ENCODE results near the gene RGP1.

The RGP1 gene

DNA sequence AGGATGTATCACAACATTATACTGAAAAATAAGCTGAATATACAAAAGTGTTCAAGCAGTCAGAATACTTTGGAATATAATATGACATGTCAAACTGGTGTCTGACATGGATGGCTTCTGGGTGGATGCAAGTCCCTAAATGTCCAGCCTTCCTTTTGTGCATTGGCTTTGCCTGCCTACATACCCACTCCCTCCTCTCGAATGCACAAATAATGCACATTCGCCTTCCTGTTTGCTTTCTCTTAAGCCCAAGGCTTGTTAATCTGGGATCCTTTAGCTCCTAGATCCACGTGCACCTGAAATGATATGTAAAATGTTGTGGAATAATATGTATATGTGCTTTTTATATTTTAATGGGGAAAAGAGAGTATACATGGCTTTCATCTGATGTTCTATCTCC is 29.4 kb downstream of the RGP1 start:
- no peak for DNase-seq

GRCh38 chr9:35781066-35781465 is 32.0 kb downstream of the RGP1 start:
- no peak for DNase-seq

- DNase-seq = no peak
These were observed 34.3 kb downstream of the RGP1 start for GRCh38 chr9:35783418-35783817.

DNA sequence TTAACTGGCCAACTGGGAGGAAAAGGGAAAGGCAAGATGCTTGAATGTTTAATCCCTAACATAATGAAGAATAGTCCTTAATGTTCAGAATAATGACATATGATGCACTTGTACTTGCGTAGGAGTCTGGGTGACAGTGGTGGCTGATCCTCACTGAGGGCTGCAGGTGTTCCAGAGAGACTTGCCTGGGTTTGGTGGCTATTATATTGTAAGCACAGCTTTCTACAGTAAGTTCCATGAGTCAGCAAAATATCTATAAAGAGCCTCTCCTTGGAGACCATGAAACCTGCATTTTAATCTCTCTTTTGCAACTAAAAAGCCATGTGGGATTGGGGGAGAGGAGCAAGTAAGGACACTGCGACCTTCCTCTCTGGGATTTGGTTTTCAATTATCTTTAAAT is 40.5 kb downstream of the RGP1 start:
- no peak for DNase-seq

DNA sequence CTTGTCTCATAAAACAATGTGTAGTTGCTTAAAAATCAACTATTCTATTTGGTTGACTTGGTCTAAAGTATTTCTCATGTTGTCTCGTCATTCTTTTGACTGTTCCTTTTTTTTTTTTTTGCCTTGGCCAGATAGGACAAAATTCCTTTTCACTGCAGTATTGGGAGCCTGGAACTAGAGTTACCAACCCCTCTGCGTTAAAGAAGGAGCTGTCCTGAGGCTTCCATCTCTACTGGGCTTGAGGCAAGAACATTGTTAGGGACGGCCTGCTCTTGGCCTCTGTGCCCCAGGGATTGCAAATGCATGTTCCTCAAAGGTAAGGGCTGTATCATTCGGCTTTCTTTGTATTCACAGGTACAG is 40.9 kb downstream of the RGP1 start:
- DNase-seq = no peak

GRCh38 chr9:35790385-35791296 is 41.6 kb downstream of the RGP1 start:
- DNase-seq = peak; percentile 43

GRCh38 chr9:35791297-35791921 is 42.3 kb downstream of the RGP1 start, which contains the start of gene NPR2:
NPR2 (plus strand) TSS chr9:35791591; CDS start chr9:35792409, 818 bp downstream.
- no peak for DNase-seq

DNA sequence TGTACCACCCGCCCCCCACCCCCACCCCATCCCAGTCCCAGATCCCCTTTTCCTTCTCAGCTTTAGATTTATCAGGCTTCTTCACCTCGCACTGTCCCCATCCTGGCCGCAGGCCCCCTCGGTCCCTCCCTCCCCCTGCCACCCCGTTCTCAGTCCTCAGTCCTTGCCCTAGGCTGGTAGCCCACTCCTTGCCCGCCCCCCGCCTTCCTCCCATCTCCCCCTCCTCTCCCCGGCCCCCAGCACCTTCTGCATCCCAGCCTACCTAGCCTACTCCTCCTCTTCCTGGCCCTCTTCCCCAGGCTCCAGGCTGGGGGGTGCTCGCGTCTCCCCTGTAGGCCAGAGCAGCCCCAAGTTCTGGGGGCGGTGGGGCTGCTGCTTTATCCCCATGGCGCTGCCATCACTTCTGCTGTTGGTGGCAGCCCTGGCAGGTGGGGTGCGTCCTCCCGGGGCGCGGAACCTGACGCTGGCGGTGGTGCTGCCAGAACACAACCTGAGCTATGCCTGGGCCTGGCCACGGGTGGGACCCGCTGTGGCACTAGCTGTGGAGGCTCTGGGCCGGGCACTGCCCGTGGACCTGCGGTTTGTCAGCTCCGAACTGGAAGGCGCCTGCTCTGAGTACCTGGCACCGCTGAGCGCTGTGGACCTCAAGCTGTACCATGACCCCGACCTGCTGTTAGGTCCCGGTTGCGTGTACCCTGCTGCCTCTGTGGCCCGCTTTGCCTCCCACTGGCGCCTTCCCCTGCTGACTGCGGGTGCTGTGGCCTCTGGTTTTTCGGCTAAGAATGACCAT is 43.1 kb downstream of the RGP1 start:
- DNase-seq = no peak

DNA sequence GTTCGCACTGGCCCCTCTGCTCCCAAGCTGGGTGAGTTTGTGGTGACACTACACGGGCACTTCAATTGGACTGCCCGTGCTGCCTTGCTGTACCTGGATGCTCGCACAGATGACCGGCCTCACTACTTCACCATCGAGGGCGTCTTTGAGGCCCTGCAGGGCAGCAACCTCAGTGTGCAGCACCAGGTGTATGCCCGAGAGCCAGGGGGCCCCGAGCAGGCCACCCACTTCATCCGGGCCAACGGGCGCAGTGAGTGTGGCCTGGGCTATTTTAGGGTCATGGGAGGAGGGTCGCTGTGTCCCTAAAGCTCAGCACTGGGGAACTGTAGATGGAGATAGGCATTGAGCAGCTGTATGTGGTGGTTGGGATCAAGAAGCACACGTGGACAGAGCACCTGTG is 43.7 kb downstream of the RGP1 start:
- no peak for DNase-seq

- DNase-seq = no peak
These were observed 44.4 kb downstream of the RGP1 start for GRCh38 chr9:35793461-35793860.

DNA sequence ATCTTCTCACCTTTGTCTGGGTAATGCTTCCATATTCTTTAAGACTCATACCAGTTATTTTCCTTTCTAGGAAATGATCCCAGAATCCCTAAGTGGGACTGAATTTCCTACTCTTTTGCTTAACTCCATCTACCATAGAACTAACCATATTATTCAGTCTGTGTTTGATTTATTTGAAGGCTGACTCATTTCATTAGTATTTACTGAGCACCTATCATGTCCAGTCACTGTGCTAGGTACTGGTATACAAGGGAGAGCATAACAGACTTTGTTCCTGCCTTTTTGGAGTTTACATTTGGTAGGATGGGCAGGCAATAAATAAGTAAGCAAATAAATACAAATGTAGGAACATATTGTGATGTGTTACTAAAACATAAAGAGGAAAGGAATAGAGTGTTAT is 46.6 kb downstream of the RGP1 start:
- DNase-seq = no peak

DNA sequence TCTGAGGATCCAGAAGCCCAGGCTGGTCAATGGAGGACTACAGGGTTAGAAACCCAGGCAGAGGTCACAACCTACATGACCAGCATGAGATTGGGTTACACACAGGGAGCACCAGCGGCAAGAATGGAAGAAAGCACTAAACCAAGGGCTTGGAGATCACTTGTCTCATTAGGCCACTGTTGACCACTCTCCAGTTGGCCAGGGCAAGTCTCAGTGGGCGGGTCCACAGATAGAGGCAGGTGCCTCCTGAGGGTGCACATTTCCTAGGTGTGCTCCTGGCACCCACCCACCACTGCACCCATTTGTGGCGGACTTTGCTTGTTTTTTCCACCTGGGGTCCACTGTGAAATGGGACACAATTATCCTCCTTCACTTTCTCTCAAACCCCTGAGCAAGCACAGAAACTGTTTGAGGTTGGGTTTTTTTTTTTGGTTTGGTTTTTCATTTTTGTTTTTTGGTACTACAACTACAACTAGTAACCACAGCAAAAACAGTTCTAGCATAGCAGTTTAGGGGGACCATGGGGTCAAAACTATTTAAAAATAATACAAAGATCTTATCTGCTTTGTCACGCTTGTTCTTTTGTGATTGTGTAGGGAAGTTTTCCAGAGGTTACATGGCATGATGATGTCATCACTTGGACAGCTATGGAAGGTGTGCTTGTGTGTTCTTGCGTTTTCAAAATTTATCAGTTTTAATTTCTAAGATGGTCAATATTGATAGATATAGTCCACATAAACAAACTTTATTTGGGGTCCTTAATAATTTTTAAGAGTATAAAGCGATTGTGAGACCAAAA is 48.4 kb downstream of the RGP1 start:
- no peak for DNase-seq

- no peak for DNase-seq
These were observed 49.7 kb downstream of the RGP1 start for GRCh38 chr9:35798658-35799374.

DNA sequence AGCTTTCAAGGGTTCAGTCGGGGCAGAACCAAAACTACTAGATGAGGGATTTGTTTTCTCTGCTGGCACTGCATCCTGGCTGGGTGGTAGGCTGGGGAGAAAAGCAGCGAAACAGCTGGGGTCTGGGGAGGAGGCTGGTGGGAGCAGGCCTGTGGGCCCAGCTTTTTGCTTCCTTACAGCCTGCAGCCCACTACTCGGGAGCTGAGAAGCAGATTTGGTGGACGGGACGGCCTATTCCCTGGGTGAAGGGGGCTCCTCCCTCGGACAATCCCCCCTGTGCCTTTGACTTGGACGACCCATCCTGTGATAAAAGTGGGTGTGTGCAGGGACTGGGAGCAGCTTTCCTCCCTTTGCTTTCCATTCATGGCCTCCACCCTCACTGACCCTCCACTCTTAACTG is 51.4 kb downstream of the RGP1 start:
- DNase-seq = no peak

GRCh38 chr9:35801328-35802128 is 52.4 kb downstream of the RGP1 start:
- DNase-seq = no peak

- no peak for DNase-seq
These were observed 57.0 kb downstream of the RGP1 start for GRCh38 chr9:35806101-35806500.

Data from NCI-H187 treated with DMSO at 0.1 percent for 48 hours (cell line).